NCI-H1092 (cell line): ENCODE measurements around the gene PLEKHO2.

ENCODE experiments used
- DNase-seq: peaks from one replicate; lab custom pipeline; 2025; lab: John Stamatoyannopoulos, UW

PLEKHO2 gene

DNA sequence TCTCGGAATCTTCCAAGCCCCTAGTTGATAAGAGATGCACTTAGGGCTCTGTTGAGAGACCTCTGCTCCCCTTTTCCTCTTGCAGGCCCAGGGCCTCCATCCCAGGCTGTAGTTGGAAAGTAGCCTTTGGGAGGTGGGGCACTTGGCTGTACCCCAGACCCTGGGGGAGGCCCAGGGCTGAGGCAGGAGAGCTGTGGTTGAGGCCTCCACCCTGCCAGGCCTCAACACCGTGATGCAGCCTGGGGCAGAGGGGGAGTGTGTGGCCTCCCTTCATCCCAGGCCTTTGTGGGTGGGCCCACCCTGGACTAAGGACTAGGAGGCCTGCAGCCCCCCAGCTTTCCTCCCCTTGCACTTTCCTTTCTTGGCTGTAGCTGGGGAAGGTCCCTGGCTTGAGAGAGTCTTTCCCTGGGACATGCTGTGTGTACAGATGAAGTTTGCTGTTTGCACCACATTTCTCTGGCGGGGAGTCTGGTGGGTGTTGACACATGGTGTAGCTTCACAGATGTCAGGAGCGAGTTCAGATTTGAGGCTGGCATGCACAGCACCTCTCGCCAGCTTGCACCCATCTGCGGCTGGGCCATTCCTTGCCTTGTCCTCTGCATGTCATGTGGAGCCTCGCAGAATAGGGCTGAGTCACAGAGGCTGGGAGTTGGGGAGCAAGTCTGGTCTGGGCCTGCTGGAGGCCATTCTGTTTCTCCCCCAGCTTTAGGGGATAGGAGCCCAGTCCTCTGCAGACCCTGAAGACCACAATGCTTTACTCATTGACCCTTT, 13.7 kb downstream of the PLEKHO2 start:
- no peak for DNase-seq

DNA sequence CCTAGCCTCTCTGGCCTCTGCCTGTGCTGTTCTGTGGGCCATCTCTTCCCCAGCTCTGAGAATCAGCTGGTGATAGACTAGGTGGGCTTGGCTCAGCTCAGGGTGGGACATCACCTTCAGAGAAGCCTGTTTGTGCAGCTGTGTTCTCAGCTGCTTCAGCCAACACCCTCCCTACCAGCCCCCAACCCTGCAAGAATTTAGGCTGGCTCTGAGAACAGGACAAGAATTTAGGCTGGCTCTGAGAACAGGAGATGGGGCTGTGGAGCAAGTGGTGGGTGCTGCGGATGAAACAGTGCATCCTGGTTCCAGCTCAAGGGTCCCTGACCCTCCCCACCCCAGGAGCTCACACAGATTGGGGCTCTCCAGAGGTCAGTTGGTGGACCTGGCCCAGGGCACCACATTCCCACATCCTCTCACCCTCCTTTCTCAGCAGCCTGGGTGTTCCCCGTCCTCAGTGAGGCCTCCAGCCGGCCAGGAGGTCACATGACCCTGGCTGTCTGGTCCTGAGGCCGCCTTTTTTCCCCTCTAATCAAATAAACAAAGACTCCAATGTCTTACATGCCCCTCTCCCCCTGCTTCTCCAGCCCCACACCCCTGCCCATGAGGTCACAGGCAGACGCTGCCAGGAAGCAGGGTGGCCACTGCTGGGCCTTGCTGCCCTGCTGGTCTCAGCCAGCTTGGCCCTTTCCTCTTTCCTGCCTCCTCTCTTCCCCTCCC, 14.9 kb downstream of the PLEKHO2 start:
- DNase-seq, result no peak

DNA sequence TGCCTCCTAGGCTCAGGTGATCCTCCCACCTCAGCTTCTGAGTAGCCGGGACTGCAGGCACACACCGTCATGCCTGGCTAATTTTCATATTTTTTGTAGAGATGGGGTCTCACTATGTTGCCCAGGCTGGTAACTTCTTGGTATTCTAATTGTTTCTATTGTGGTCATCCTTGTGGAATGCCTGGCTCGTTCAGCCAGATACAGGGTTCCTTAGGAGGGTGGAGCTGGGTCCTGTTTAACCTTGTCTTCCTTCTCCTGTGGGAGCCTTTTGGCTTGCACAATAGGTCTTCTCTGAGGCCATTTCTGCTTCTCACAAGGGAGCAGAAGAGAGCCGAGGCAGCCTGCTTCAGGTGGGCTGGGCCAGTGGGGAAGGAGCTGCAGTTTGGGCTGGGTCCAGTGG, 15.7 kb downstream of the PLEKHO2 start:
- no peak for DNase-seq

DNA sequence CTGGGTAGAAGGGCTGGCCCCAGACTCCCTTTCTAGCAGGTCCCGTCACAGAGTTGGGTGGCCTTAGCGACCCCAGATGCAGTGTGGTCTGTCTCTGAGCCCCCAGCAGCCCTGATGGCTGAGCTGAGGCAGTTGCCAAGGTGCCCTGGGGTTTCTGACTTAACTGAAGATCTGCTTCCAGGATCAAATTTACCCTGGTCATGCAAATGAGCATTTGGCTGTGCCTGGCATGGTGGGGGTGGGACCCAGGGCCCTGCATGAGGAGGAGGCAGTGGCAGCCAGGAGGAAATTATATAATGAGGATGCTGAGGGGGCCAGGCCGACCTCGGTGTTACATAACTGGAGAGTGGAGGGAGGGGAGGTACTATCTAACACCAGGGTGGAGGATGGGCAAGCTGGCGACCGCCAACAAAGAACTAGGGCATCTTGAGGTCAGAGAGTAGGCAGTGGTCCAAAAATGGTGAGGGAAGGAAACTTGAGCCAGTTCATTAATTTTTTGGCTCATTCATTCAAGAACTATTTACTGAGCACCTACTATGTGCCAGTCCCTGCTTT, 16.4 kb downstream of the PLEKHO2 start:
- DNase-seq, result no peak

DNA sequence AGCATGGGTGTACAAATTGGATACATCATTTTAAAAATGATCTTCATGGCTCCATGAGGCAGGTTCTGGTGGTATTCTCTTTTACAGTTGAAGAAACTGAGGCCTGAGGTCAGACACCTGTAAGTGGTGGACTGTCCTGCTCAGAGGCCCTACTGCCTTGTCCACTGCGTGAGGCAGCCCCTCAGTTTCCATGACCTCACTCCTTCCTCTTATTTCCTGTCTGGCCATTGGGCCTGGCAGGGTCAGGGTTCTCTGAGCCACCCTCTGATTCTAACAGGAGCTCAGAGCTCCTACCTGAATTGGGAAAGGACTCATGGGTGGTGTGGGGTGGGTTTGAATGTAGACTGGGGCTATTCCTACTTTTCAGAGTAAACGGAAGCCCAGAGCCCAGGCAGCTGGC, 17.5 kb downstream of the PLEKHO2 start:
- no peak for DNase-seq

DNA sequence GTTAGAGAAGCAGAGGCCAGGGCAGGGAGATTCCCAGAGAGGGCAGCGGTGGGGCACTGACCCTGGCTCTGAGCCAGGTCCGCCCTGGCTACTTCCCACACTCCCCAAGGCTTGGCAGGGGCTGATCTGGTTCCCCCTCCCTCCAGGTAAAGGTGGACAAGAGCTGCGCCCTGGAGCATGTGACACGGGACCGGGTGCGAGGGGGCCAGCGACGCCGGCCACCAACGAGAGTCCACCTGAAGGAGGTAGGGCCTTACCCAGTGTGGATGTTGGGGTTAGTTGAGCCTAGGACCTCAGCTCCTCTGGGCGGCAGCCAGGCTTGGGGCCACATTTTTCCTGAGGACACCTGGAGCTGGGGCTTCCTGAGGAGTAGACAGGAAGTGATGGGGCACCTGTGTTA, 19.6 kb downstream of the PLEKHO2 start:
- DNase-seq, result no peak

DNA sequence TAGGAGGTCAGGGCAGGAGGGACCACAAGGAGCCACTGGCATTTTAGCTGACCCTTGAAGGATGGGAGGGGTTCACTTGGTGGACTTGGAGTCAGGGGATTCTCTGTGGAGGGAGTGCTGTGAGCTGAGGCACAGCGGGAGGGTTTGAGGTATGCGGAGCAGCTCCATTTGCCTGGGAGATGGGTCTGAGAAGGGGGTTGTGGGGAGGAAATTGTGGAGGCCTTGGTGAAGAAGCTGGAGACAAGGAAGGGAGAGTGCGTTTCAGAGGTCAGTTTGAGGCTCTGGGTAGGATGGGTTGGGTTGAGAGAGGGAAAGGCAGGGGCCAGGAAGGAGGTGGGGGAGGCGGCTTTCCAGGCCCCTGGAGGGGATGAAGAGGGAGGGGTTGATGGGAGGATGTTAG, 20.2 kb downstream of the PLEKHO2 start:
- DNase-seq, result no peak

DNA sequence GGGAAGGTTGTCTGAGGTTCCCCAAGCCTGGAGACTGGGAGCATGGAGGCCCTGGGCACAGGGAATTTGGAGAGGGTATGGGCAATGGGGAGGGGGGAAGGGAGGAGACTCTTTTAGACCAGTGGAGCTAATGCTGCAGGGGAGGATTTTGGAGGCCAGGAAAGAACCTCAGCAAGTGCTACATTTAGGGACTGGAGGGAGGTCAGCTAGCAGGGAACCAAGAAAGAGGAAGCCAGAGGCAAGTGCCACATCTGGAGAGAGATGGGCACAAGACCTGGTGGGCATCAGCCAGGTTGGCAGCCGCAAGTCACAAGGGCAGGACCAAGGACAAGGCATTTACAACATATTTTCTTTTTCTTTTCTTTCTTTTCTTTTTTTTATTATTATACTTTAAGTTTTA, 20.7 kb downstream of the PLEKHO2 start:
- no peak for DNase-seq

DNA sequence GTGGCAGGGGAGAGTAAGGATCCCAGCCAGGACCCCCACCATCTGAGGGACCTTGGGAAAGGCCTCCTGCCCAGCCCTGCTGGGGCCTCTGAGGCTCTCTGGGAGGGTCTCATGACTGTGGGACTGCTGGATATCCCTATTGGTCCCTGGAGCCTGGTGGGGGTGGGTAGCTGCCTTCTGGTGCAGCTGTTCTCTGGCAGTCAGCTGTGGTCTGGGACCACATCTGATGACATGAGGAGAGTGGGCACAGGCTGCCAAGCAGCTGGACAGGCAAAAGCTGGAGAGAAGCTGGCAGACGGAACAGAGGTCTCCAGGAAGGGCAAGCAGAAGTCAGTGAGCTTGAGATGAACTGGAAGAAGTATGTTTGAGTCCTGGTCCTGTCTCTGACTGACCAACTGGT, 22.4 kb downstream of the PLEKHO2 start:
- DNase-seq, result no peak

DNA sequence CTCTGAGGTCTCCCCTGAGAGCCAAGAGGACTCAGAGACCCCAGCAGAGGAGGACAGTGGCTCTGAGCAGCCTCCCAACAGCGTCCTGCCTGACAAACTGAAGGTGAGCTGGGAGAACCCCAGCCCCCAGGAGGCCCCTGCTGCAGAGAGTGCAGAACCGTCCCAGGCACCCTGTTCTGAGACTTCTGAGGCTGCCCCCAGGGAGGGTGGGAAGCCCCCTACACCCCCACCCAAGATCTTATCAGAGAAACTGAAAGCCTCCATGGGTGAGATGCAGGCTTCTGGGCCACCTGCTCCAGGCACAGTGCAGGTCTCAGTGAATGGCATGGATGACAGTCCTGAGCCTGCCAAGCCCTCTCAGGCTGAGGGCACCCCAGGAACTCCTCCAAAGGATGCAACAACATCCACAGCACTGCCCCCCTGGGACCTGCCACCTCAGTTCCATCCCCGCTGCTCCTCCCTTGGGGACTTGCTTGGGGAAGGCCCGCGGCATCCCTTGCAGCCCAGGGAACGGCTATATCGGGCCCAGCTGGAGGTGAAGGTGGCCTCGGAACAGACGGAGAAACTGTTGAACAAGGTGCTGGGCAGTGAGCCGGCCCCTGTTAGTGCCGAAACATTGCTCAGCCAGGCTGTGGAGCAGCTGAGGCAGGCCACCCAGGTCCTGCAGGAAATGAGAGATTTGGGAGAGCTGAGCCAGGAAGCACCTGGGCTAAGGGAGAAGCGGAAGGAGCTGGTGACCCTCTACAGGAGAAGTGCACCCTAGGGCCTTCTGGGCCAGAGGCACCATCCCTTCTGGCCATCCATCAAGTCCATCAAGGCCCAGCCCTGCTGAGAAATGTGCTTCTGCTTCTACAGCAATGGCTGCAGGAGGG, 23.6 kb downstream of the PLEKHO2 start:
- DNase-seq, result no peak

DNA sequence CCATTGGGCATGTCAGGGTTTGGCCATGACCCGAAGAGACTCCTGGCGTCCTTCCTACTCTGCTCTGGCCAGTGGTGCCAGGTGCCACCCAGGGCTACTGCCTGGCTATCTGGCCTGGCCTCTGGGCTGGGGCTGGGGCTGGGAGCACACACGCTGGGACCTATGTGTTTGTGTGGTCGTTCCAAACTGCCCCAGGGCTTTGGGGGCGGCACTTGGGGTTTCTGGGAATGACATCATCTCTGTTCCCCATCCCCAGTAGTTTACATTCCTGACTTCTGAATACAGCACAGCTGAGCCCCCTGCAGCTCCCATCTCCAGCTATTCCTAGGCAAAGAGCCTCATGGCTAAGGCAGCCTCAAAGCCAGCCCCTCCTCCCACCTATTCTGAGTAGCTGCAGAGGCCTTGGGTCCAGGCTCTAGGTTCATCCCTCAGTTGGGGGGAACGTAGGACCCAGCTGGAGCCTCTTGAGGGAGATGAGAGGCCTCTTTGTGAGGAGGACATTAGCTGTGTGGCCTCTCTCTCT, 24.3 kb downstream of the PLEKHO2 start:
- DNase-seq, result no peak

DNA sequence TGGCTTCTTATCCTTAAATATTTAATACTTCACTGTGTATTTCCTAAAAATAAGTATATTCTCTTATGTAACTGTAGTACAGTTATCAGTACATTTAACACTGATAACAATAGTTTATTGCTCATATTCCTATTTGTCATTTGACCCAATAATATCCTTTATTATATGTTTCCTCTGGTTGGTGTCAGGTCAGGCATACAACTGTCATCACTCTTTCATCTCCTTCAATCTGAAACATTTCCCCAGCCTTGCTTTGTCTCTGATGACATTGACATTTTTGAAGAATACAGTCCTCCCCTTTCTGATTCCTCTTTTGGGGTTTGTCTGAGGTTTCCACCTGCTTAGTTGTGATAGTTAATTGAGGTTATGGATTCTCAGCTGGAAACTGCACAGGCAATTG, 27.8 kb downstream of the PLEKHO2 start:
- DNase-seq, result no peak

DNA sequence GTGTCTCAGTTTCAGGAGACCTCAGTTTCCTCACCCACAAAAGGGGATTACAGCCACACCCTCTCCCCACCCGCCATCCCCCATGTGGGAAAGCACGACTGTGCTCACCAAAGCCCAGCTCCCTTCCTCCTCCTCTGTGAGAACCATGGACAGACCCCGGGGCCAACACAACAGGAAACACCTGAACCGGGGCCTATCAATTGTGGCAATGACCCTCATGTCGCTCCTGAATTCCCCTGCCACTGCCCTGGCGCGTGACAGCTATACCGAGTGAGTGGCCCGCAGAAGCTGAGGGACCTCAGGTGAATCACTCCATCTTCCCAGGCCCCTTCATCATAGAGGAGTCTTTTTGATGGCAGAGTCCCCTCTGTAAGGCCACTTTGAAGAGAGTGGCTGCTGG, 28.6 kb downstream of the PLEKHO2 start:
- DNase-seq, result no peak

DNA sequence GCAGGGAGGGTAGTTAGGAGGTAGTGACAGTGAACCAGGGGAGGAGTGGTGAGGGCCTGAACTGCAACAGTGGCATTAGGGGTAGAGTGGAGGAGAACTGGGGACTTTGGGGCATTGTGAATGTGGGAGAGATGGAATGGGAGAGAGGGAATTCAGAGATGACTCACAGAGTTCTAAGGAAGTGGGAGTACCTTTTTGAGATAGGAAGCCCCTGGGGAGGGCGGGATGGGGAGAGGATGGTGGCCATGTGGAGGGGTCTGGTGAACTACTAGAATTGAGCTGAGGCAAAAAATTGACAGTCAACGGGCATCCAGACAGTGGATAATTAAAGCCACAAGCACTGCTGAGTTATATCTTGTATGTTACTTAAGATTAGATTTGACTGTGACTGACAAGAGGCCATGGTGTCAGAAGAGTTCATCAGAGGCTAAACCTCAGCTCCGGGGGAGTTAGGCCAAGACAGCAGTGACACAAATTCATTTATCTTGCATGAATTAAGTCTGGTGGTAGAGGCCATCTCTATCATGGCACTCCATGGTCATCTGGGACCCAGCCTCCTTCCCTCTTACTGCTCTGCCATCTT, 34.0 kb downstream of the PLEKHO2 start:
- no peak for DNase-seq

DNA sequence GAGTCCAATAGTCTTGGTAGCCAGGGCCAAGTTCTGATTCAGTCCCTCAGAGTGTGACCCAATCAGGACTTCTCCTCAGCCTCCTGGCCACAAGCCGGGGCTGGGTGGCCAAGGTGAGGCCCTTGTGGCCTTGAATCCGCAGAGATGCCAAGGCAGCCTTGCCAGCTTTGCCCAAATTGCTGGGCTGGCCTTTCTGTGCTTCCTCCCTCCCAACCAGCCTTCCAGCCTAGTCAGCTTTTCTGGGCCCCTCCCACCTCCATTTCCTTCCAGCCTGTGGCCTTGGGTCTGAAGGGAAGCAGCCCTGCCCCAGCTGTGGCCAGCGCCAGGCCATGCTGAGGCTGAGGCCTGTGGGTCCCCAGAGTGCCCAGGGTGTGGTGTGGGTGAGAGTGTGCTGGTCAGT, 35.7 kb downstream of the PLEKHO2 start:
- DNase-seq, result no peak

DNA sequence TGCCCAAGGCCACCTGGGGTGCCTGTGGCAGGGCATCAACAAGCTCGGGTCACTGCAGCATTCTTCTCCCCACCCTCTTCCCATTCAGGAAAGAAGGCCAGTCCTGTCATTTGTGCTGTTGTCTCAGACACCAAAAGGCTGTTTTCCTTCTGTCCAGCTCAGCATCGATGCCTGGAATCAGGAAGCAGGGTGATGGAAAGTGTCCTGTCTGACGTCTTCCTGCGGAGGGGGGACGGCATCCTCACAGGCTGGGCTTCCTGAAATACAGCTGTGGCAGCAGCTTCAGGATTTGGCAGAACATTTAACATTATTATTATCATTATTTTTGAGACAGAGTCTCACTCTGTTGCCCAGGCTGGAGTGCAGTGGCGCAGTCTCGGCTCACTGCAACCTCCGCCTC, 37.0 kb downstream of the PLEKHO2 start:
- no peak for DNase-seq

DNA sequence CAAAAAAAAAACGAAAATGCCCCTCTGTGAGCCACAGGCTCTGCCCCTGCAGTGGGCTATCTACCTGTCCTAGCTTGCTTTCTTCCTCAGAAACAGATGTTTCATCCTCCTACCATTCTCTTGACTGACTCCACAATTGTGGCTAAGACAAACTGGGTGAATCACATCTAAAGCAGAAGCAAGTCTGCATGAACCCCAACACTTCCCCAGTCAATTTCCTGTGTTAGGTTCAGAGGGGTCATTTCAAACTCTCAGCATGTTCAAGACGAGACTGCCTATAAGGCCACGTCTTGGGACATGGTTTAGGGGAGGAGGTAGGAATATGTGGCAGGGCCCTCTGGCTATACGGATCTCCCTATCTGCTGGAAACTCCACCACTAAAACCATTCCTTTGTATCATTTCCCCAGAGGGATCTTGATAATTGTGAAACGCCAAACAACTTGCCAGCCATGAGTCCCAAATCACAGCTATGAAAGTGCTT, 41.4 kb downstream of the PLEKHO2 start:
- no peak for DNase-seq

DNA sequence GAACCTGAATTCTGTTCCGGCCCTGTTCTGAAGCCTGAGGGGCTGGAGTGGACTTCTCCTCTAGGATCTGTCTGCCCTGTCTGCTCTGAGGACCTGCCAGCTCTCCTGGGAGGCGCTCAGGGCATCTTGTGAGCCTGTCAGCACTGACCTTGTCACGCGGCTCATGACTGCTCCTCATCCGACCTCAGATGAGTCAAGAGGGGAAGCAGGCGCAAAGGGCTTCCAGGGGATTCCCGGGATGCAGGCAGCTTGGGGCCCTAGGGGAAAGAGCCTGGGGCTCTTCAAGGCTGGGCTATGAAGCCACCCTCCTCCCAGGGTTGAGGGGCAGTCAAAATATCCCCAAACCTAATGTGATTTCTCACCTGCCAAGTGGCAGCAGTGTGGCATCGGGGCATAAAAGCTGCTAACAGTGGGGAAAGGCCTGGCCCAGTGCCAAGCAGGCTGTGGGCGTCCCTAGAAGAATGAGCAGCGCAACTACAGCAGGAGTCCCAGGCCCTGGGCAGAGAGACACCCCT, 42.3 kb downstream of the PLEKHO2 start:
- no peak for DNase-seq

DNA sequence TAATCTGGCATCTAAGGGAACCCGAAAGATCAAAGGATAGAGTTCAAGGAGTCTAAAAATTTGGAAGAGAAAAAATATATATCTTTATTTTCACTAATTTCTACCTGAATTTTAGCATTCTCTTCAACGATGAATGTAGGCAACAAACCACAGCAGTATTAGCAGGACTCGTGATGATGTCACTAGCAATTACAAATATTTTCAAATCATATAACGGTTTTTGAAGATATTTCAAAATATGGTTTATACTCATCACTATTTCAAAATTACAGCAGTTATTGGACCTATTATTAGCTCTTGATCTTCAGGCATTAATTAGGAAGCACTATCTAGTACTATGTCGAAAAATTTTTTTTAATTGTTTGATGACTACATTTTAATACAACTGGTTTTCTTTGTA, 43.0 kb downstream of the PLEKHO2 start:
- DNase-seq, result no peak

DNA sequence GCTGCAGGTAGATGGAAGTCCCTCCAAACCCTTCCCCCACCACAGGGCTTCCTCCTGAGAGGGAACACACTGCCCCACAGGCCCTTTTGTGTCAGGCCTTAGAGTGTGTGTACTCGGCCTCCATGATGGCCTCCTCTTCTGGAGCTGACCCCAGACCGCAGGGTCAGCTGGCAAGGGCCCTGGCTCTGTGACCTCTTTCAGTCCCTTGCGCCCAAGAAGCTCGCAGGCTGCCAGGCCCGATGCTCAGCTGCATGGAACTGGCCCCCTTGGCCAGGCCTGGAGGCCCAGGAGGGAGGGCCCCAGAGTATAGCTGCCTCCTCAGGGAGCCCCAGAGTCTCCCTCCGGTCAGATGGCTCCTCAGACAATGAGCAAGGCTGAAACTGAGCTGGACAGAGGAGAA, 46.6 kb downstream of the PLEKHO2 start:
- DNase-seq, result no peak

DNA sequence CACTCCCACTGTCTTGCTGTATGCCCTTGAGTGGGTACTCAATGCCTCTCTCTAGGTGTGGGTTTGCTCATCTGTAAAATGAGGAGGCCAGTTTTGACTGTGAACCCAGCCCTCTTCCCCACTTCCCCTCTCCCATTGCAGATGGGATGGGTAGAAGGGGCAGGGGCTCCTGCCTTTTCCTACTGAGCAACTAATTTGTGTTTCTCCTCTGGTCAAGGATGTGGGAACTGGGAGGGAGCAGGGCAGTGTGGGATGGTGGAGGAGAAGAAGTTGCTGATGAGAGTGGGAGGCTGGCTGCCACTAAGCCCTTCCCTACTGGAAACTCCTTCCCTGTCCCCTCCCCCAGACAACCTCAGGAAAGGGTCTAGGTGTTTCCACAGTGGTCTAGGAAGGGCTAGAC, 49.8 kb downstream of the PLEKHO2 start:
- no peak for DNase-seq
